Lung (tissue), 12 donors: ENCODE data around the gene SAMHD1. TPM values are rescaled to one million over a fixed set of nuclear protein-coding genes. Genes with fewer than 3 reads are reported as not detected.
A peak's percentile ranks its signal among the peaks of the same experiment; 100 is the strongest.
"Not testable (repeated sequence)": the region's sequence is repeated elsewhere in the genome, so short reads cannot be mapped to it uniquely, and the experiment has no call there.

Experiments
- ATAC-seq: fragments of 200-7000 bp; cut with Tn5 transposase; one replicate; pipeline ENCODE4 v1.9.1; 2020; ENCODE audit warnings: moderate number of reproducible peaks; ENCODE audit not compliant: insufficient read depth, low FRiP score
- DNase-seq, 3 donors: peaks; one replicate each; pipeline ENCODE4 v3.0.0-alpha.2; 2013 to 2017
- H3K27ac ChIP-seq, 2 donors: one replicate each; pipeline ENCODE4 v1.5.1; 2013; ENCODE audit warnings: mild to moderate bottlenecking in 2 of 2, moderate library complexity in 2 of 2, control low read depth in 1 of 2, inconsistent platforms in 1 of 2, low read depth in 1 of 2, low read length in 1 of 2
- H3K27me3 ChIP-seq, 3 donors: one replicate each; pipeline ENCODE4 v1.5.1; 2013; ENCODE audit warnings: low read length in 2 of 3; ENCODE audit not compliant: control insufficient read depth in 3 of 3, insufficient read depth in 3 of 3
- H3K36me3 ChIP-seq, 4 donors: one replicate each; pipeline ENCODE4 v1.5.1; 2013; ENCODE audit warnings: low read length in 4 of 4, mild to moderate bottlenecking in 1 of 4, moderate library complexity in 1 of 4; ENCODE audit not compliant: control insufficient read depth in 4 of 4, insufficient read depth in 4 of 4
- H3K4me1 ChIP-seq, 5 donors: one replicate each; pipeline ENCODE4 v1.5.1; 2013; ENCODE audit warnings: low read length in 5 of 5, mild to moderate bottlenecking in 2 of 5, moderate library complexity in 1 of 5; ENCODE audit not compliant: control insufficient read depth in 5 of 5, insufficient read depth in 5 of 5
- H3K4me3 ChIP-seq: one replicate; pipeline ENCODE4 v1.5.1; 2013; ENCODE audit warnings: mild to moderate bottlenecking, control low read depth, moderate library complexity
- H3K9ac ChIP-seq, 2 donors: one replicate each; pipeline ENCODE4 v1.5.1; 2013; ENCODE audit warnings: low read length in 2 of 2, control low read depth in 1 of 2; ENCODE audit not compliant: insufficient read depth in 1 of 2
- H3K9me3 ChIP-seq, 4 donors: one replicate each; pipeline ENCODE4 v1.5.1; 2013; ENCODE audit warnings: low read length in 3 of 4, mild to moderate bottlenecking in 1 of 4, moderate library complexity in 1 of 4; ENCODE audit not compliant: control insufficient read depth in 4 of 4, insufficient read depth in 3 of 4
- WGBS, 2 donors: extraction: QIAGEN DNeasy Blood & Tissue Kit; methylation state at CpG; one replicate each; pipeline ENCODE4 v1.1.7; 2013; 5-methylcytosine and 5-hydroxymethylcytosine counted together
- polyA plus RNA-seq, 2 donors: library from polyadenylated mRNA; stranded (reverse); fragments of 200-250 nt; gene quantifications; one replicate each; pipeline ENCODE4 v1.2.1, GENCODE V29; 2013
- total RNA-seq, 2 donors: library from RNA; depleted of rRNA in 1 of 2; stranded (reverse); fragments of >200 nt in 1 of 2; gene quantifications; one replicate each; pipeline ENCODE4 v1.2.1, GENCODE V29; 2014 to 2021
- TF ChIP-seq, protein P1 (sequence below): IDR thresholded peaks from 2 replicates; pipeline ENCODE4 v1.5.1; 2012; ENCODE audit warnings: mild to moderate bottlenecking; ENCODE audit errors: control extremely low read depth, extremely low read depth
- donor health status: control.
- donor health status: control.
- donor health status: Bipolar disorder and iron deficiency.
- donor health status: healthy.
- donor health status: DM: yes; HTN: yes; CAD: no.

Gene SAMHD1
- total and polyA plus RNA-seq, 4 donors, result 59.7 to 184 (median 90.9) TPM

DNA sequence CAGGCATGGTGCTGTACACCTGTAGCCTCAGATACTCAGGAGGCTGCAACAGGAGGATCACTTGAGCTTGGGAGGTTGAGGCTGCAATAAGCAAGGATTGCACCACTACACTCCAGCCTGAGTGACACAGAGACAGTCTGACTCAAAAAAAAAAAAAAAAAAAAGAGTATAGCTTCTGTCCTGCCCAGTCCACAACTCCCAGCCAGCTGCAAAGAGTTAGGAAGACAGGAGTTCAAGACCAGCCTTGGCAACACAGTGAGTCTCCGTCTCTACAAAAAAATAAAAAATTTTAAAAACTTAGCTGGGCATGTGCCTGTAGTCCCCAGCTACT lies 103.8 kb downstream of the SAMHD1 start:
- Histone ChIP-seq H3K4me3 (no peak overlapping the region), H3K27me3 (no peaks in the 10 kb centered on the region), H3K4me1 (peaks cover 0 to 23% (median 5%) of the 10 kb centered on the region in 5 donors), H3K27ac (peak overlapping the region; percentile 48 to 94), H3K36me3 (peaks cover 0 to 3% (median 0%) of the 10 kb centered on the region in 4 donors), H3K9me3 (no peaks in the 10 kb centered on the region), H3K9ac (no peak overlapping the region)
- DNase-seq (no peak), ATAC-seq (no peak)
- TF ChIP-seq, protein P1, sequence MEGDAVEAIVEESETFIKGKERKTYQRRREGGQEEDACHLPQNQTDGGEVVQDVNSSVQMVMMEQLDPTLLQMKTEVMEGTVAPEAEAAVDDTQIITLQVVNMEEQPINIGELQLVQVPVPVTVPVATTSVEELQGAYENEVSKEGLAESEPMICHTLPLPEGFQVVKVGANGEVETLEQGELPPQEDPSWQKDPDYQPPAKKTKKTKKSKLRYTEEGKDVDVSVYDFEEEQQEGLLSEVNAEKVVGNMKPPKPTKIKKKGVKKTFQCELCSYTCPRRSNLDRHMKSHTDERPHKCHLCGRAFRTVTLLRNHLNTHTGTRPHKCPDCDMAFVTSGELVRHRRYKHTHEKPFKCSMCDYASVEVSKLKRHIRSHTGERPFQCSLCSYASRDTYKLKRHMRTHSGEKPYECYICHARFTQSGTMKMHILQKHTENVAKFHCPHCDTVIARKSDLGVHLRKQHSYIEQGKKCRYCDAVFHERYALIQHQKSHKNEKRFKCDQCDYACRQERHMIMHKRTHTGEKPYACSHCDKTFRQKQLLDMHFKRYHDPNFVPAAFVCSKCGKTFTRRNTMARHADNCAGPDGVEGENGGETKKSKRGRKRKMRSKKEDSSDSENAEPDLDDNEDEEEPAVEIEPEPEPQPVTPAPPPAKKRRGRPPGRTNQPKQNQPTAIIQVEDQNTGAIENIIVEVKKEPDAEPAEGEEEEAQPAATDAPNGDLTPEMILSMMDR, result no peak
- 86 to 88% methylated on average over 1 of the region's 1 CpG for WGBS, 2 donors

DNA sequence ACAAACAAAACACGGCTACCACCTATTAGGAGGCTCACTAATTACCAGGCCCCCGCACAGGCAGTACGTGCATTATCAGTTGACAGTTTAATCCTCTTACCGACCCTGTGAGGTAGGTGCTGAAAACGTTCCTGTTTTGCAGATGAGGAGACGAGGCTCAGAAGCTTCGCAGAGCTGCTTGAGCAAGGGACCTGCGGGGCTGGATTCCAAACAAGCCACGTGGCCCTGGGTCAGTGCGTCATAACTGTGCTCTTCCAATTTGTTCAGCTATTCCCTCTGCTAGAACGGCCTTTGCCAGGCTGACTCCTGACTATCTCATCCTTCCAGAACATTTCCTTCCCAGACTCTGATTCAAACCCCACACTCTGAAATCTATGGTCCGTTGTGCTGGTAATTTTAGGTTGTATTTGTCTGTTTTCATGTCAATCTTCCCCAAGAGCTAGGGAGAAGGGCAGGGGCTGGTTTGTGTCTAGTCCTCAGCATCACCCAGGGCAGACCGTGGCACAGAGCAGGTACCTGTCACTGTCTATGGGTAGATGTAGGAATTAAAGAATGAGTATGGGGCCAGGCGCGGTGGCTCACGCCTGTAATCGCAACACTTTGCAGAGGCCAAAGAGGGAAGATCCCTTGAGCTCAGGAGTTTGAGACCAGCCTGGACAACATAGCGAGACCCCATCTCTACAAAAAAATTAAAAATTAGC lies 104.3 kb downstream of the SAMHD1 start:
- H3K4me1 ChIP-seq, result peaks cover 0 to 23% (median 6%) of the 10 kb centered on the region in 5 donors

DNA sequence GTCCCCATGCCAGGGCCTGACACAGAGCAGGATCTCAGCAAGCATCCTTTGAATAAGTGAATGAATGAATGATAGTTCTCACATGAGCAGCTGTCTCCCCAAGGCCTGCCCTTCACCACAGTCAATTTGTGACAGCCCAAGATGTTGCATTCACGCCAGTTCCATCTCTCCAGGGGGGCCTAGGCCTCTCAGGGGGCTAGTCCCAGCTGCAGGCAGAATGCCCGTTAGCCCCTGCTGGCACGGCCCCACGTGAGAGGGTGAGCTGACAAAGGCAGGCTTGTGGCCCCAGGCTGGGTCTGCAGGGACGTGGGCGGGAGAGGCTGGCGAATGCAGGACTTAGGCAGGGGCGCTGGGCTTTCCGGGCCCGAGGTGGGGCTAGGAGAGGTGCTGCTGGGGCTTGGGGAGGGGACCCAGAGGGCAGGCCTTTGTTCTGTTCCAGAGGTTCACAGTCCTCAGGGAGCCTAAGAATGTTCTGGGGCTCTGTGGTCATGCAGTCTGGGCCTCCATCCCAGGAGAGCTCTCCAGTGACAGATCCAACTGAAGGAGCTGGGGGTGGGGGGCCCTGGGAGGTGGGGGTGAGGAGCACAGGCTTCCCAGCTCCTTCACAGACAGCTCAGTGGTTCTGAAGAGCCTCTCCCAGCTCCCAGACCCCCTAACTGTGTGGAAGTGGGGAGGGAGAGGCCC lies 106.1 kb downstream of the SAMHD1 start:
- no peak for ATAC-seq
- TF ChIP-seq, protein P1, result no peak
- 84 to 93% methylated on average over 10 of the region's 10 CpGs for WGBS, 2 donors

More for the DNA sequence above, 104.3 kb downstream of the SAMHD1 start:
- DNase-seq (no peak), ATAC-seq (peak; percentile 34)
- H3K27me3 ChIP-seq, result no peaks in the 10 kb centered on the region
- WGBS, 2 donors, result 78 to 82% methylated on average over 18 of the region's 18 CpGs
- H3K27ac ChIP-seq, result peak overlapping the region; percentile 48 to 94
- H3K4me3 ChIP-seq, result no peak overlapping the region
- H3K9ac ChIP-seq, result no peak overlapping the region
- H3K36me3 ChIP-seq, result peaks cover 0 to 3% (median 0%) of the 10 kb centered on the region in 4 donors
- no peaks in the 10 kb centered on the region for H3K9me3 ChIP-seq
- TF ChIP-seq, protein P1, result no peak

DNA sequence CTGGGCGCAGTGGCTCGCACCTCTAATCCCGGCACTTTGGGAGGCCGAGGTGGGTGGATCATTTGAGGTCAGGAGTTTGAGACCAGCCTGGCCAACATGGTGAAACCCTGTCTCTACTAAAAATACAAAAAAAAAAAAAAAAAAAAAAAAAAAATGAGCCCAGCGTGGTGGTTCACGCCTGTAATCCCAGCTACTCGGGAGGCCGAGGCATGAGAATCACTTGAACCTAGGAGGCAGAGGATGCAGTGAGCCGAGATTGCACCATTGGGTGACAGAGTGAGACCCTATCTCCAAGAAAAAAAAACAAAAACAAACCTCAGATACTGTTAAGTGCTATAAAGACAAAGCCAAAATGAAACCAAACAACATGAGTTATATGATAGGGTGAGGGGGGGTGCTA lies 110.5 kb downstream of the SAMHD1 start:
- not testable (repeated sequence) for H3K4me3 ChIP-seq, H3K9me3 ChIP-seq, H3K27me3 ChIP-seq, ATAC-seq, DNase-seq, H3K36me3 ChIP-seq, H3K9ac ChIP-seq
- Histone ChIP-seq H3K27ac (peak overlapping the region in 1 of 2 donors; percentile 78), H3K4me1 (peaks cover 0 to 13% (median 5%) of the 10 kb centered on the region in 5 donors)
- 95 to 99% methylated on average over 9 of the region's 9 CpGs for WGBS, 2 donors

More for the DNA sequence above, 106.1 kb downstream of the SAMHD1 start:
- Histone ChIP-seq H3K9ac (no peak overlapping the region), H3K4me3 (no peak overlapping the region), H3K27me3 (no peaks in the 10 kb centered on the region), H3K4me1 (peaks cover 0 to 21% (median 10%) of the 10 kb centered on the region in 5 donors), H3K27ac (peak overlapping the region; percentile 61 to 65), H3K9me3 (no peaks in the 10 kb centered on the region), H3K36me3 (no peaks in the 10 kb centered on the region)
- DNase-seq, result no peak
